Ovary (tissue), 9 donors: ENCODE data around the gene MAN1C1. TPM values are rescaled to one million over a fixed set of nuclear protein-coding genes. Genes with fewer than 3 reads are reported as not detected.

Experiments
- DNase-seq, 5 donors: peaks; one replicate each; pipeline ENCODE4 v3.0.0-alpha.2; 2019 to 2020
- H3K27ac ChIP-seq, 2 donors: fragments of 200-600 bp; one replicate each; pipeline versions ENCODE4 v1.5.1 to v1.8.0; 2019 to 2022
- H3K27me3 ChIP-seq: fragments of 200-600 bp; one replicate; pipeline ENCODE4 v1.8.0; 2022
- H3K36me3 ChIP-seq: fragments of 200-600 bp; sonication (generic); one replicate; pipeline ENCODE4 v1.5.1; 2019
- H3K4me1 ChIP-seq: one replicate; pipeline ENCODE4 v1.8.1; 2013; ENCODE audit warnings: mild to moderate bottlenecking, moderate library complexity; ENCODE audit not compliant: insufficient read depth
- H3K4me3 ChIP-seq: fragments of 200-600 bp; sonication (generic); one replicate; pipeline ENCODE4 v1.5.1; 2017
- H3K9me3 ChIP-seq, 2 donors: fragments of 200-600 bp in 1 of 2; sonication (generic) in 1 of 2; one replicate each; pipeline versions ENCODE4 v1.5.1 to v1.8.1; 2013 to 2019; ENCODE audit warnings: mild to moderate bottlenecking in 1 of 2, moderate library complexity in 1 of 2
- EP300 ChIP-seq: sonication (generic); formaldehyde crosslinking; IDR thresholded peaks from one replicate; pipeline ENCODE4 v1.6.1; 2017; ENCODE audit warnings: antibody characterized with exemption
- POLR2A ChIP-seq: fragments of 450-650 bp; IDR thresholded peaks from one replicate; pipeline ENCODE4 v1.6.1; 2017; ENCODE audit warnings: antibody characterized with exemption, mild to moderate bottlenecking, moderate library complexity
- WGBS, 3 donors: extraction: QIAGEN DNeasy Blood & Tissue Kit in 1 of 3; methylation state at CpG; one replicate each; pipeline versions ENCODE4 v1.1.5 to v1.1.7; 2013 to 2017; 5-methylcytosine and 5-hydroxymethylcytosine counted together
- intact Hi-C, 4 donors: fragments of 100-400 bp; cut with DNase I; formaldehyde crosslinking; loops; one replicate each; pipeline versions ENCODE4 v1.11.0 to v1.15.1; 2022 to 2023
- polyA plus RNA-seq, 2 donors: library from polyadenylated mRNA; stranded (reverse); fragments of 200-250 nt in 1 of 2; fragments of 350-450 nt in 1 of 2; fragmentation: Illumina TruSeq in 1 of 2; extraction: RNeasy Lipid Tissue Mini Kit (QIAGEN cat#74804) in 1 of 2; gene quantifications; one replicate each; pipeline ENCODE4 v1.2.3, GENCODE V29; 2013 to 2014
- total RNA-seq, 7 donors: library from RNA; depleted of rRNA in 2 of 7; stranded (reverse); fragments of >200 nt in 2 of 7; fragmentation: NEBNext Ultra II Directional in 3 of 7; extraction: Animal tissue kit (Norgen Biotek cat#: 25700) in 3 of 7; gene quantifications; one replicate each; pipeline versions ENCODE4 v1.1.0 to v1.2.4, GENCODE V29; 2016 to 2023
- TF ChIP-seq, protein P1 (sequence below), 3 donors: fragments of 450-650 bp in 2 of 3; fragments of 200-600 bp in 1 of 3; IDR thresholded peaks; one replicate each; pipeline versions ENCODE4 v1.5.1 to v1.8.0; 2016 to 2022; ENCODE audit warnings: antibody characterized with exemption in 3 of 3, mild to moderate bottlenecking in 1 of 3
- donor health status: DM: no; HTN: no; CAD: no; lungs with moderate emphysema.
- donor health status: DM: no; HTN: no; CAD: no.
- donor health status: Bipolar disorder and iron deficiency.
- donor health status: DM: yes; HTN: yes; CAD: no.
- donor health status: DM: no; HTN: no; CAD: no.
- donor health status: DM: yes; HTN: yes; CAD: no.

The MAN1C1 gene
- total and polyA plus RNA-seq, 9 donors: 18.0 to 59.2 (median 33.1) TPM

DNA sequence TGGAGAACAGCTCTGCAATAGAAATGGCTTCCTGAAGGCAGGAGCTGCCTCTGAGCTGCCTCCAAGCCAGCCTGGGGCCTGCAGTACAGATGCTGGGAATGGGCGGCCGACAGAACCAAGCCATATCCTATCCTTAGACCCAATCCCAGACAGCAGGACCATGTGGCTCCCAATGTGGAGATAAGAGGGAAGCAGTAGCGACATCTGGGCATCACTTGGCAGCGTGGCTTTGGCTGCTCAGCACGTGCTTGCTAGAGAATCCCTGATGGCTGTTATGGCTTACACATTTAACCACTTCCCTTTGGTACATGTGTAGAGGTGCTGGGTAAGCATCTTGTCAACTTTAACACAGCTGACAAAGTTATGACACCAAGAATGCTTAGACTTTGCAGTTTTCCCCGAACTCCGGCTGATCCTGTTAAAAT is 87.7 kb downstream of the MAN1C1 start:
- WGBS, 3 donors: 48 to 58% (median 52%) methylated on average over 7 of the region's 7 CpGs
- TF ChIP-seq POLR2A: no peak
- no peak for TF ChIP-seq EP300
- TF ChIP-seq, protein P1, sequence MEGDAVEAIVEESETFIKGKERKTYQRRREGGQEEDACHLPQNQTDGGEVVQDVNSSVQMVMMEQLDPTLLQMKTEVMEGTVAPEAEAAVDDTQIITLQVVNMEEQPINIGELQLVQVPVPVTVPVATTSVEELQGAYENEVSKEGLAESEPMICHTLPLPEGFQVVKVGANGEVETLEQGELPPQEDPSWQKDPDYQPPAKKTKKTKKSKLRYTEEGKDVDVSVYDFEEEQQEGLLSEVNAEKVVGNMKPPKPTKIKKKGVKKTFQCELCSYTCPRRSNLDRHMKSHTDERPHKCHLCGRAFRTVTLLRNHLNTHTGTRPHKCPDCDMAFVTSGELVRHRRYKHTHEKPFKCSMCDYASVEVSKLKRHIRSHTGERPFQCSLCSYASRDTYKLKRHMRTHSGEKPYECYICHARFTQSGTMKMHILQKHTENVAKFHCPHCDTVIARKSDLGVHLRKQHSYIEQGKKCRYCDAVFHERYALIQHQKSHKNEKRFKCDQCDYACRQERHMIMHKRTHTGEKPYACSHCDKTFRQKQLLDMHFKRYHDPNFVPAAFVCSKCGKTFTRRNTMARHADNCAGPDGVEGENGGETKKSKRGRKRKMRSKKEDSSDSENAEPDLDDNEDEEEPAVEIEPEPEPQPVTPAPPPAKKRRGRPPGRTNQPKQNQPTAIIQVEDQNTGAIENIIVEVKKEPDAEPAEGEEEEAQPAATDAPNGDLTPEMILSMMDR (IDR thresholded peaks at IDR 0.05): no peak
- intact Hi-C loops: loop anchor here in 1 of 4 donors (5.0 to 10.0 kb wide), 2 partner anchors 38 to 89 kb away; partner anchors contain the start of gene MAN1C1
- peak in 1 of 5 donors; percentile 15 for DNase-seq
- Histone ChIP-seq H3K9me3 (no peaks in the 10 kb centered on the region), H3K27ac (no peak overlapping the region), H3K4me1 (peaks cover 37% of the 10 kb centered on the region), H3K4me3 (no peak overlapping the region), H3K27me3 (no peaks in the 10 kb centered on the region), H3K36me3 (no peaks in the 10 kb centered on the region)

DNA sequence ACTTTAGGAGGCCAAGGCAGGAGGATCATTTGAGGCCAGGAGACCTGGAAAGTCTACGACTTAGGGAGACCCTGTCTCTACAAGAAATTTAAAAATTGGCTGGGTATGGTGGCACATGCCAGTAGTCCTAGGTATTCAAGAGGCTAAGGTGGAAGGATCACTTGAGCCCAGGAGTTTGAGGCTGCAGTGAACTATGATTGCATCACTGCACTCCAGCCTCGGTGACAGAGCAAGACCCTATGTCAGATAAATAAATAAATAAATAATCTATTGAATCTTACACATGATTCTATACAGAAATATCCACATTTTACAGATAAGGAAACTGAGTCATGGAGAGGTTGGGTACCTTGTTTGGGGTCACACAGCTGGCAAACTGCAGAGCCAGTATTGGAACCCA is 89.1 kb downstream of the MAN1C1 start:
- no peaks in the 10 kb centered on the region for H3K36me3 ChIP-seq
- no peaks in the 10 kb centered on the region for H3K27me3 ChIP-seq
- no peak for DNase-seq
- H3K9me3 ChIP-seq: no peaks in the 10 kb centered on the region
- TF ChIP-seq POLR2A (no peak), EP300 (no peak)
- TF ChIP-seq, protein P1 (IDR thresholded peaks at IDR 0.05): no peak
- 86 to 90% (median 88%) methylated on average over 2 of the region's 2 CpGs for WGBS, 3 donors
- no peak overlapping the region for H3K4me3 ChIP-seq
- intact Hi-C loops: loop anchor here in 1 of 4 donors (10.0 kb wide), 1 partner anchor 91 kb away; the partner anchor contains the start of gene MAN1C1
- H3K4me1 ChIP-seq: peaks cover 28% of the 10 kb centered on the region
- no peak overlapping the region for H3K27ac ChIP-seq

DNA sequence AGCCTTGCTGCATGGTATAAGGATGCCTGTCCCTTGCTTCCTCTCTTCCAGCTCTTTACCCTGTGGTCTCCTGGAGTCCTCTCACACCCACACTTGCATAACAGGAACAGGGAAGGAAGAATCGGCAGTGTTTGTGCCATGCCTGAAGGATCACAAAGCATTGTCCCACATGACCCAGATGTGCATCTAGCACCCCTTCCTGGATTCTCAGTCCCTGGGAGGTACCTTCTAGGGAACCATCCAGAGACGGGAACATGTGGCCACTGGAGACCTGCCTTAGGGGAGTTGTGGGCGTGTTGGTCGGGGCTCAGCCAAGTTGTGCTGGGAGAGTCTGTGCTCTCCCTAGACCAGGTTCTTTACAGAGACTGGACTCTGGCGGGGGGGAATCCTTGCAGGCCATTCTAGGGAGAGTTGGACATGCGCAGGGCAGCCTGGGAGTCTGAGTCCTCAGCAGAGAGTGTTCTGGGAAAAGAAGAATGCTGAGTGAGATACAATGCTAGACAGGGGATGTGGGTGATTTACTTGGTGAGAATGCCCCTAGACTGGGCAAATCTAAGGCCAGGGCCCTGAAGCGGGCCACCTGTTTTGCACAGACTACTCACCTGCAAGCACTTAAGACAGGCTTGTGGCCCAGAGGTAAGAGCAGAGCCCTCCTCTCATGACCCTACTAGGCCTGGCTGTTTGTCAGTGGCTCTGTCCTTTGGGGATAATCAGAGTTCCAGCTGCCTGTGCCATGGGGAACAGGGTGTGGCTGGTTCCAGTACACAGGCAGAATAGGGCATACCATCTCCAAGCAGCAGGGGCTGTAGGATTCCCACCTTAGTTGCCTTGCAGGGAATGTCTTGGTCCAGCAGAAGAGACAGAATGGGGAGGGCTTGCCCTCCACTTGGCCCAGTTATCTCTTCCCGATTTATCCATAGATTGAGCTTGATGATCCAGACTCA is 89.8 kb downstream of the MAN1C1 start:
- H3K9me3 ChIP-seq: no peaks in the 10 kb centered on the region
- WGBS, 3 donors: 86 to 92% (median 91%) methylated on average over 8 of the region's 8 CpGs
- H3K27ac ChIP-seq: no peak overlapping the region
- no peak overlapping the region for H3K4me3 ChIP-seq
- TF ChIP-seq POLR2A (no peak), EP300 (no peak)
- TF ChIP-seq, protein P1 (IDR thresholded peaks at IDR 0.05): no peak
- peak in 1 of 5 donors; percentile 10 for DNase-seq
- H3K4me1 ChIP-seq: peaks cover 22% of the 10 kb centered on the region
- H3K27me3 ChIP-seq: no peaks in the 10 kb centered on the region
- no peaks in the 10 kb centered on the region for H3K36me3 ChIP-seq
- intact Hi-C loops: loop anchor here in 1 of 4 donors (10.0 kb wide), 1 partner anchor 92 kb away; the partner anchor contains the start of gene MAN1C1

DNA sequence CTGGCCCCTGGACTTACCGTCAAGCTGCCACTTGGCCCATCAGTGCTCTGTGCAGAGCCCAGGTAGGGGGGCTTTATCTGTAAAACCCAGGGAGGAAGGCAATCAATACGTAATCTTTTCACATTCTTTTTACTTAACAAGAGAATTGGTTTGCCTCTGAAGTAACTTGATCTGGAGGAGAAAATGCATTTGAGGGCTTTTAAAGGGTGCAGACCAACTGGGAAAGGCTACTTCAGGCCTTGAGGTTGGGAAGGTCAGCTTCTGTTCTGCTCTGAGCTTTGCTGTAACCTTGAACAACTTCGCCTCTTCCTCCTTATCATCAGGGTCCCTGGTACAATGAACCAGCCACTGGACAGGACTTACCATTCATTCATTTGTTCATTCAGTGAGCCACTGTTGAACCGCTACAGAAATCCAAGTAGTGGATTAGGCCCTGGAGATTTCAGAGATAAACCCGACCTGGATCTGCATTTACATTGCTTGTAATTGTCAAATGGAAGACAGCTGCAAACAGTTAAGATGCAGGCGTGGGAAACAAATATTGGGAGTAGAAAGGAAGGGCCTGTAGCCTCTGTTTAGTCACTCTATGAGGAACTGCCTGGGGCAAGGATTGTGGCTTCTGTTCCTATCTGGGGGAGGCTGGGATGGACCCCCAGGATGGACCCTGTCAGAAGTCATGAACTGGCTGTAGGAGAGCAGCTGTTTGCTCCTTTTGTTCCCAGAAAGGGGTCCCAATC is 90.9 kb downstream of the MAN1C1 start:
- H3K9me3 ChIP-seq: no peaks in the 10 kb centered on the region
- H3K36me3 ChIP-seq: no peaks in the 10 kb centered on the region
- 68 to 75% (median 71%) methylated on average over 6 of the region's 6 CpGs for WGBS, 3 donors
- no peaks in the 10 kb centered on the region for H3K27me3 ChIP-seq
- H3K4me3 ChIP-seq: no peak overlapping the region
- peaks cover 21% of the 10 kb centered on the region for H3K4me1 ChIP-seq
- TF ChIP-seq, protein P1 (IDR thresholded peaks at IDR 0.05): no peak
- no peak for TF ChIP-seq POLR2A
- no peak for TF ChIP-seq EP300
- DNase-seq: no peak
- no peak overlapping the region for H3K27ac ChIP-seq
- intact Hi-C loops: loop anchor here in 1 of 4 donors (10.0 kb wide), 1 partner anchor 93 kb away; the partner anchor contains the start of gene MAN1C1
